ENCODE results near the gene IGSF21.

GRCh38 chr1:18179009-18179408 is 71.4 kb downstream of the IGSF21 start:
- TF ChIP-seq CTCF (IDR thresholded peaks at IDR 0.05) (no peak), ELF1 (IDR thresholded peaks at IDR 0.05) (no peak)
